NB4 (cell line): ENCODE measurements around the gene QRSL1.
A peak's percentile ranks its signal among the peaks of the same experiment; 100 is the strongest.

Experiments
- DNase-seq: peaks from one replicate; pipeline ENCODE4 v3.0.0; 2010; ENCODE audit warnings: low read depth
- H3K4me3 ChIP-seq: one replicate; pipeline ENCODE4 v1.5.1; 2011; ENCODE audit warnings: mild to moderate bottlenecking, low read depth, low read length, moderate library complexity
- CTCF ChIP-seq: IDR thresholded peaks from one replicate; pipeline ENCODE4 v1.5.1; 2012; ENCODE audit warnings: low read depth, low read length
- MAX ChIP-seq: IDR thresholded peaks from 2 replicates; pipeline ENCODE4 v1.6.1; 2011; ENCODE audit warnings: low read depth, low read length
- MYC ChIP-seq: IDR thresholded peaks from 2 replicates; pipeline ENCODE4 v1.6.1; 2011; ENCODE audit warnings: low read depth, low read length
- POLR2A ChIP-seq: IDR thresholded peaks from 2 replicates; pipeline ENCODE4 v1.6.1; 2011; ENCODE audit warnings: mild to moderate bottlenecking; ENCODE audit not compliant: insufficient read length; ENCODE audit errors: extremely low read depth

QRSL1 gene

GRCh38 chr6:106628658-106629102 lies 698 bp upstream of the QRSL1 start:
- H3K4me3 ChIP-seq, result peak overlapping the region; percentile 95
- no peak for DNase-seq
- TF ChIP-seq MAX (no peak), POLR2A (no peak), MYC (no peak), CTCF (no peak)

- DNase-seq, result no peak
- TF ChIP-seq POLR2A (no peak), MYC (no peak), MAX (no peak)
Observed at GRCh38 chr6:106629859-106630163, 433 bp downstream of the QRSL1 start.

GRCh38 chr6:106630366-106630765 lies 988 bp downstream of the QRSL1 start:
- TF ChIP-seq POLR2A, result no peak
- no peak for TF ChIP-seq CTCF
- TF ChIP-seq MAX, result no peak
- no peak for TF ChIP-seq MYC
- peak; percentile 40 for DNase-seq
- H3K4me3 ChIP-seq, result peak overlapping the region; percentile 95

More at GRCh38 chr6:106629859-106630163, 433 bp downstream of the QRSL1 start:
- H3K4me3 ChIP-seq, result peak overlapping the region; percentile 95

GRCh38 chr6:106631346-106631745 lies 2.0 kb downstream of the QRSL1 start:
- H3K4me3 ChIP-seq, result no peak overlapping the region
- DNase-seq, result no peak
- TF ChIP-seq MAX (no peak), CTCF (no peak), MYC (no peak), POLR2A (no peak)

- no peak for TF ChIP-seq MAX
- no peak overlapping the region for H3K4me3 ChIP-seq
Observed at GRCh38 chr6:106634565-106634964, 5.2 kb downstream of the QRSL1 start.

GRCh38 chr6:106637051-106637716 lies 7.8 kb downstream of the QRSL1 start:
- H3K4me3 ChIP-seq, result no peak overlapping the region
- no peak for TF ChIP-seq MAX
- no peak for TF ChIP-seq POLR2A
- no peak for TF ChIP-seq MYC
- TF ChIP-seq CTCF, result no peak
- DNase-seq, result no peak

More at GRCh38 chr6:106634565-106634964, 5.2 kb downstream of the QRSL1 start:
- DNase-seq, result no peak

- TF ChIP-seq CTCF (no peak), MAX (no peak), POLR2A (no peak), MYC (no peak)
- DNase-seq, result no peak
- H3K4me3 ChIP-seq, result no peak overlapping the region
Observed at GRCh38 chr6:106637717-106638341, 8.5 kb downstream of the QRSL1 start.
